Hematopoietic multipotent progenitor cell treated with erythropoietin and hydrocortisone succinate and interleukin-3 and kit ligand, for 4 days (in vitro differentiated cells): ENCODE measurements around the gene TOMM7.
"Not testable (repeated sequence)": the region's sequence is repeated elsewhere in the genome, so short reads cannot be mapped to it uniquely, and the experiment has no call there.

Source experiments
- DNase-seq: peaks from one replicate; pipeline ENCODE4 v3.0.0-alpha.2; 2015

Gene TOMM7

GRCh38 chr7:22814261-22815208, 8.1 kb downstream of the TOMM7 start:
- DNase-seq = peak; percentile 50

GRCh38 chr7:22812353-22812752, 10.3 kb downstream of the TOMM7 start:
- no peak for DNase-seq

- DNase-seq = no peak
These were observed 10.8 kb downstream of the TOMM7 start for GRCh38 chr7:22811746-22812280.

GRCh38 chr7:22810843-22811242, 11.8 kb downstream of the TOMM7 start:
- DNase-seq = no peak

GRCh38 chr7:22809902-22810642, 12.6 kb downstream of the TOMM7 start:
- no peak for DNase-seq

- no peak for DNase-seq
These were observed 14.5 kb downstream of the TOMM7 start for GRCh38 chr7:22808140-22808539.

GRCh38 chr7:22806752-22807151, 15.9 kb downstream of the TOMM7 start:
- peak; percentile 48 for DNase-seq

- no peak for DNase-seq
These were observed 17.4 kb downstream of the TOMM7 start for GRCh38 chr7:22805227-22805626.

GRCh38 chr7:22802831-22803230, 19.8 kb downstream of the TOMM7 start:
- DNase-seq = not testable (repeated sequence)

- DNase-seq = no peak
These were observed 20.2 kb downstream of the TOMM7 start for GRCh38 chr7:22802426-22802825.

GRCh38 chr7:22801912-22802311, 20.7 kb downstream of the TOMM7 start:
- DNase-seq = no peak

GRCh38 chr7:22799633-22800032, 23.0 kb downstream of the TOMM7 start:
- no peak for DNase-seq

GRCh38 chr7:22793593-22794462, 28.8 kb downstream of the TOMM7 start:
- no peak for DNase-seq

GRCh38 chr7:22791204-22792158, 31.2 kb downstream of the TOMM7 start:
- DNase-seq = no peak

GRCh38 chr7:22790640-22791039, 32.0 kb downstream of the TOMM7 start:
- not testable (repeated sequence) for DNase-seq

GRCh38 chr7:22787951-22788350, 34.7 kb downstream of the TOMM7 start:
- DNase-seq = no peak

GRCh38 chr7:22786290-22786932, 36.2 kb downstream of the TOMM7 start:
- DNase-seq = no peak

GRCh38 chr7:22784346-22784745, 38.3 kb downstream of the TOMM7 start:
- no peak for DNase-seq

- no peak for DNase-seq
These were observed 39.2 kb downstream of the TOMM7 start for GRCh38 chr7:22783421-22783820.

GRCh38 chr7:22782616-22783232, 39.9 kb downstream of the TOMM7 start:
- peak; percentile 85 for DNase-seq
